Upper lobe of left lung (tissue), 4 donors: ENCODE data around the gene APBB2.

ENCODE experiments used
- EP300 ChIP-seq, 4 donors: sonication (generic); formaldehyde crosslinking; IDR thresholded peaks; one replicate each; pipeline ENCODE4 v1.5.1; 2017; ENCODE audit warnings: antibody characterized with exemption in 4 of 4, control low read depth in 2 of 4
- POLR2AphosphoS5 ChIP-seq, 2 donors: sonication (generic); formaldehyde crosslinking; IDR thresholded peaks; one replicate each; pipeline ENCODE4 v1.5.1; 2017; ENCODE audit warnings: antibody characterized with exemption in 2 of 2
- TF ChIP-seq, protein P1 (sequence below), 6 experiments: fragments of 450-650 bp in 4 of 6; fragments of 200-600 bp in 2 of 6; sonication (generic) in 2 of 6; IDR thresholded peaks; one replicate each; pipeline ENCODE4 v1.5.1; 2016 to 2019; ENCODE audit warnings: antibody characterized with exemption in 6 of 6

DNA sequence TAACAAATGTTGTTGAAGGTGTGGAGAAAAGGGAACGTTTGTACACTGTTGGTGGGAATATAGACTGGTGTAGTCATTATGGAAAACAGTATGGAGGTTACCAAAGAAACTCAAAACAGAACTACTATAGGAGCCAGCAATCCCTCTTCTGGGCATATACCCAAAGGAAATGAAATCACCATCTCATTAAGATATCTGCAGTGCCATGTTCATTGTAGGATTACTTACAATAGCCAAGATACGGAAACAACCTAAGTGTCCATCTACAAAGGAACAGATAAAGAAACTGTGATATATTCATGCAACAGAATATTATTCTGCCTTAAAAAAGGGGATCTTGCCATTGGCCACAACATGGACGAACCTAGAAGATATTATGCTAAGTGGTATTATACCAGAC is 22.2 kb downstream of the APBB2 start:
- TF ChIP-seq, protein P1, sequence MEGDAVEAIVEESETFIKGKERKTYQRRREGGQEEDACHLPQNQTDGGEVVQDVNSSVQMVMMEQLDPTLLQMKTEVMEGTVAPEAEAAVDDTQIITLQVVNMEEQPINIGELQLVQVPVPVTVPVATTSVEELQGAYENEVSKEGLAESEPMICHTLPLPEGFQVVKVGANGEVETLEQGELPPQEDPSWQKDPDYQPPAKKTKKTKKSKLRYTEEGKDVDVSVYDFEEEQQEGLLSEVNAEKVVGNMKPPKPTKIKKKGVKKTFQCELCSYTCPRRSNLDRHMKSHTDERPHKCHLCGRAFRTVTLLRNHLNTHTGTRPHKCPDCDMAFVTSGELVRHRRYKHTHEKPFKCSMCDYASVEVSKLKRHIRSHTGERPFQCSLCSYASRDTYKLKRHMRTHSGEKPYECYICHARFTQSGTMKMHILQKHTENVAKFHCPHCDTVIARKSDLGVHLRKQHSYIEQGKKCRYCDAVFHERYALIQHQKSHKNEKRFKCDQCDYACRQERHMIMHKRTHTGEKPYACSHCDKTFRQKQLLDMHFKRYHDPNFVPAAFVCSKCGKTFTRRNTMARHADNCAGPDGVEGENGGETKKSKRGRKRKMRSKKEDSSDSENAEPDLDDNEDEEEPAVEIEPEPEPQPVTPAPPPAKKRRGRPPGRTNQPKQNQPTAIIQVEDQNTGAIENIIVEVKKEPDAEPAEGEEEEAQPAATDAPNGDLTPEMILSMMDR (IDR thresholded peaks at IDR 0.05): no peak
- TF ChIP-seq POLR2AphosphoS5 (IDR thresholded peaks at IDR 0.05) (no peak), EP300 (IDR thresholded peaks at IDR 0.05) (no peak)
